H1 (cell line): Measurements from ENCODE around the gene KIF2C.

Experiments
- CTCF ChIP-seq, 3 experiments: IDR thresholded peaks; 1 replicate in 2 of 3; 2 replicates in 1 of 3; pipeline versions ENCODE4 v1.5.1 to v1.6.1; 2011; ENCODE audit warnings: low read length in 3 of 3, mild to moderate bottlenecking in 3 of 3, inconsistent platforms in 2 of 3, low read depth in 1 of 3, moderate library complexity in 1 of 3; ENCODE audit not compliant: insufficient read depth in 1 of 3; ENCODE audit errors: control extremely low read depth in 1 of 3
- GTF2F1 ChIP-seq: IDR thresholded peaks from 2 replicates; pipeline ENCODE4 v1.6.1; 2012; ENCODE audit warnings: low read depth, low read length, improper control_type of control experiment, borderline replicate concordance

DNA sequence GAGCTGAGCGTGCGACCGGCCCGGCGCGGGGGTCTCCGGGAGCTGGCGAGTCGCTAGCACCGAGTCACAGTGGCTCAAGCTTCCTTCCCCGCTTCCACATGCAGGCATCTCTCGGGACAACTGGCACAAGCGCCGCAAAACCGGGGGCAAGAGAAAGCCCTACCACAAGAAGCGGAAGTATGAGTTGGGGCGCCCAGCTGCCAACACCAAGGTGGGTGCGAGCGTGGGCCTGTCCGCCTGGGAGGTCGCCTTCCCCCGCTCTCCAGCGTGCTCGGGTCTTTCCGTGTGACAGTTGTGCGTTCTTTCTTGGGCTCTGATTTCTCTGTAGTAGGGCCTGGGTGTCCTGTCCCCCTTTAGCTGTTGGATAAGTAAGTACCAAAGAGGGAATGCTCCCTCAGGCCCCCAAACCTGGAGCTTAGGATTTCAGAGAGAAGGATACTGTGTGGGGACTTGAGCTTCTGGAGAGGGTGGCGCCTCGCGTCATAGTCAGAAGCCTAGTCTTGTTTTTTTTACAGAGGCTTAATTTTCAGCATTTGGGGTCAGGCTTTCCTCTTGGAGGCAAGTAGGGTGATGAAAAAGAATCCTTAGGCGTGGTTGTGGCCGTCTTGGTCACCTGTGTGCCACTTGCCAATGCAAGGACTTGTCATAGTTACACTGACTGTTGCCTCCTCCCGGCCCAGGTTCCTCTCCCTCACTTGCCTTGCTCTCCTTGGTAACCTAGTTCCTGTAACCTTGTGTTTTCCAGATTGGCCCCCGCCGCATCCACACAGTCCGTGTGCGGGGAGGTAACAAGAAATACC lies 36.5 kb downstream of the KIF2C start:
- no peak for TF ChIP-seq CTCF (IDR thresholded peaks at IDR 0.05; ENCODE audit: control extremely low read depth in 1 of 3, insufficient read depth in 1 of 3, low read depth in 1 of 3, low read length in 3 of 3)
- no peak for TF ChIP-seq GTF2F1
